Measurements from ENCODE around the gene MAP3K20. TPM values are rescaled to one million over a fixed set of nuclear protein-coding genes. Genes with fewer than 3 reads are reported as not detected.
"Not testable (repeated sequence)": the region's sequence is repeated elsewhere in the genome, so short reads cannot be mapped to it uniquely, and the experiment has no call there.

MAP3K20 gene
- 7.9 TPM for polyA plus RNA-seq

GRCh38 chr2:173075781-173076580 is at the start of gene MAP3K20:
TSS of gene MAP3K20 (plus strand) at chr2:173075846. CDS start at chr2:173091032, 15,186 bp downstream.
- peak within 1 kb of the TSS in 2 of 3 donors; percentile 40 to 90 for H3K27ac Mint-ChIP-seq
- peak within 1 kb of the TSS; percentile 86 to 96 (median 91) for H3K4me3 Mint-ChIP-seq
- no peaks in the 10 kb centered on the region for H3K36me3 Mint-ChIP-seq
- H3K27me3 Mint-ChIP-seq, result peaks cover 3% of the 10 kb centered on the region
- H3K9me3 Mint-ChIP-seq, result no peaks in the 10 kb centered on the region
- peaks cover 13 to 21% (median 16%) of the 10 kb centered on the region in 3 donors for H3K4me1 Mint-ChIP-seq

GRCh38 chr2:173026479-173026878 is 49.2 kb upstream of the MAP3K20 start:
- H3K27me3 Mint-ChIP-seq, result peaks cover 8% of the 10 kb centered on the region
- H3K36me3 Mint-ChIP-seq, result no peaks in the 10 kb centered on the region
- peaks cover 0 to 4% (median 3%) of the 10 kb centered on the region in 3 donors for H3K4me1 Mint-ChIP-seq
- no peak overlapping the region for H3K27ac Mint-ChIP-seq
- H3K9me3 Mint-ChIP-seq, result no peaks in the 10 kb centered on the region
- H3K4me3 Mint-ChIP-seq, result no peak overlapping the region

- no peak overlapping the region for H3K27ac Mint-ChIP-seq
- no peak overlapping the region for H3K4me3 Mint-ChIP-seq
- peaks cover 0 to 4% (median 3%) of the 10 kb centered on the region in 3 donors for H3K4me1 Mint-ChIP-seq
- H3K36me3 Mint-ChIP-seq, result no peaks in the 10 kb centered on the region
- no peaks in the 10 kb centered on the region for H3K9me3 Mint-ChIP-seq
- H3K27me3 Mint-ChIP-seq, result peaks cover 4% of the 10 kb centered on the region
These were observed 48.2 kb upstream of the MAP3K20 start for GRCh38 chr2:173027181-173028128.

GRCh38 chr2:173028141-173028540 is 47.5 kb upstream of the MAP3K20 start:
- Mint-ChIP-seq H3K9me3 (no peaks in the 10 kb centered on the region), H3K4me1 (peaks cover 0 to 4% (median 3%) of the 10 kb centered on the region in 3 donors), H3K27me3 (peaks cover 3% of the 10 kb centered on the region), H3K27ac (no peak overlapping the region), H3K4me3 (no peak overlapping the region), H3K36me3 (no peaks in the 10 kb centered on the region)

- no peaks in the 10 kb centered on the region for H3K9me3 Mint-ChIP-seq
- no peak overlapping the region for H3K4me3 Mint-ChIP-seq
- H3K4me1 Mint-ChIP-seq, result peaks cover 0 to 4% (median 3%) of the 10 kb centered on the region in 3 donors
- H3K36me3 Mint-ChIP-seq, result no peaks in the 10 kb centered on the region
- H3K27ac Mint-ChIP-seq, result no peak overlapping the region
- peaks cover 2% of the 10 kb centered on the region for H3K27me3 Mint-ChIP-seq
These were observed 47.0 kb upstream of the MAP3K20 start for GRCh38 chr2:173028671-173029070.

- Mint-ChIP-seq H3K4me1 (peaks cover 0 to 8% (median 8%) of the 10 kb centered on the region in 3 donors), H3K27me3 (peaks cover 2% of the 10 kb centered on the region), H3K9me3 (no peaks in the 10 kb centered on the region), H3K36me3 (no peaks in the 10 kb centered on the region), H3K4me3 (no peak overlapping the region), H3K27ac (no peak overlapping the region)
These were observed 44.8 kb upstream of the MAP3K20 start for GRCh38 chr2:173030561-173031490.

- no peaks in the 10 kb centered on the region for H3K36me3 Mint-ChIP-seq
- H3K4me1 Mint-ChIP-seq, result peaks cover 7 to 13% (median 13%) of the 10 kb centered on the region in 3 donors
- no peak overlapping the region for H3K4me3 Mint-ChIP-seq
- H3K27me3 Mint-ChIP-seq, result peaks cover 2% of the 10 kb centered on the region
- H3K9me3 Mint-ChIP-seq, result no peaks in the 10 kb centered on the region
- H3K27ac Mint-ChIP-seq, result no peak overlapping the region
These were observed 43.6 kb upstream of the MAP3K20 start for GRCh38 chr2:173032032-173032431.

- H3K36me3 Mint-ChIP-seq, result no peaks in the 10 kb centered on the region
- peaks cover 2% of the 10 kb centered on the region for H3K27me3 Mint-ChIP-seq
- H3K4me3 Mint-ChIP-seq, result no peak overlapping the region
- peaks cover 7 to 10% (median 9%) of the 10 kb centered on the region in 3 donors for H3K4me1 Mint-ChIP-seq
- no peak overlapping the region for H3K27ac Mint-ChIP-seq
- H3K9me3 Mint-ChIP-seq, result no peaks in the 10 kb centered on the region
These were observed 42.6 kb upstream of the MAP3K20 start for GRCh38 chr2:173033084-173033483.

GRCh38 chr2:173034143-173034542 is 41.5 kb upstream of the MAP3K20 start:
- no peaks in the 10 kb centered on the region for H3K9me3 Mint-ChIP-seq
- H3K4me1 Mint-ChIP-seq, result peaks cover 7 to 10% (median 9%) of the 10 kb centered on the region in 3 donors
- H3K36me3 Mint-ChIP-seq, result no peaks in the 10 kb centered on the region
- H3K4me3 Mint-ChIP-seq, result peak overlapping the region in 1 of 4 donors; percentile 55
- peaks cover 2% of the 10 kb centered on the region for H3K27me3 Mint-ChIP-seq
- peak overlapping the region in 1 of 3 donors; percentile 16 for H3K27ac Mint-ChIP-seq

GRCh38 chr2:173037245-173038120 is 38.2 kb upstream of the MAP3K20 start:
- no peak overlapping the region for H3K27ac Mint-ChIP-seq
- no peaks in the 10 kb centered on the region for H3K9me3 Mint-ChIP-seq
- no peaks in the 10 kb centered on the region for H3K36me3 Mint-ChIP-seq

GRCh38 chr2:173038257-173038656 is 37.4 kb upstream of the MAP3K20 start:
- H3K36me3 Mint-ChIP-seq, H3K4me1 Mint-ChIP-seq, H3K27ac Mint-ChIP-seq, H3K9me3 Mint-ChIP-seq, H3K27me3 Mint-ChIP-seq: not testable (repeated sequence)
- H3K4me3 Mint-ChIP-seq, result peak overlapping the region in 1 of 4 donors; percentile 56

More at GRCh38 chr2:173037245-173038120, 38.2 kb upstream of the MAP3K20 start:
- Mint-ChIP-seq H3K27me3 (no peaks in the 10 kb centered on the region), H3K4me1 (peaks cover 7 to 10% (median 9%) of the 10 kb centered on the region in 3 donors), H3K4me3 (no peak overlapping the region)

- no peaks in the 10 kb centered on the region for H3K27me3 Mint-ChIP-seq
- no peaks in the 10 kb centered on the region for H3K9me3 Mint-ChIP-seq
- H3K4me3 Mint-ChIP-seq, result no peak overlapping the region
- peaks cover 5 to 7% (median 6%) of the 10 kb centered on the region in 3 donors for H3K4me1 Mint-ChIP-seq
- no peaks in the 10 kb centered on the region for H3K36me3 Mint-ChIP-seq
- H3K27ac Mint-ChIP-seq, result no peak overlapping the region
These were observed 34.9 kb upstream of the MAP3K20 start for GRCh38 chr2:173040729-173041128.

GRCh38 chr2:173043476-173043875 is 32.2 kb upstream of the MAP3K20 start:
- no peaks in the 10 kb centered on the region for H3K9me3 Mint-ChIP-seq
- no peaks in the 10 kb centered on the region for H3K36me3 Mint-ChIP-seq
- H3K27me3 Mint-ChIP-seq, result no peaks in the 10 kb centered on the region
- no peak overlapping the region for H3K4me3 Mint-ChIP-seq
- peaks cover 0 to 1% (median 0%) of the 10 kb centered on the region in 3 donors for H3K4me1 Mint-ChIP-seq
- no peak overlapping the region for H3K27ac Mint-ChIP-seq
